Measurements from ENCODE around the gene RHOJ.
"Not testable (repeated sequence)": the region's sequence is repeated elsewhere in the genome, so short reads cannot be mapped to it uniquely, and the experiment has no call there.

The RHOJ gene

GRCh38 chr14:63204407-63205043, at the start of gene RHOJ:
Gene RHOJ (plus strand): TSS chr14:63204443. CDS start chr14:63204870, 427 bp downstream.
- TF ChIP-seq CTCF (IDR thresholded peaks at IDR 0.05; ENCODE audit: insufficient read depth, low read depth, low read length, missing control alignments), result no peak
- no peak for DNase-seq (ENCODE audit: low read depth)
- no peak within 1 kb of the TSS for H3K4me3 ChIP-seq (ENCODE audit: low read depth, low read length)

DNA sequence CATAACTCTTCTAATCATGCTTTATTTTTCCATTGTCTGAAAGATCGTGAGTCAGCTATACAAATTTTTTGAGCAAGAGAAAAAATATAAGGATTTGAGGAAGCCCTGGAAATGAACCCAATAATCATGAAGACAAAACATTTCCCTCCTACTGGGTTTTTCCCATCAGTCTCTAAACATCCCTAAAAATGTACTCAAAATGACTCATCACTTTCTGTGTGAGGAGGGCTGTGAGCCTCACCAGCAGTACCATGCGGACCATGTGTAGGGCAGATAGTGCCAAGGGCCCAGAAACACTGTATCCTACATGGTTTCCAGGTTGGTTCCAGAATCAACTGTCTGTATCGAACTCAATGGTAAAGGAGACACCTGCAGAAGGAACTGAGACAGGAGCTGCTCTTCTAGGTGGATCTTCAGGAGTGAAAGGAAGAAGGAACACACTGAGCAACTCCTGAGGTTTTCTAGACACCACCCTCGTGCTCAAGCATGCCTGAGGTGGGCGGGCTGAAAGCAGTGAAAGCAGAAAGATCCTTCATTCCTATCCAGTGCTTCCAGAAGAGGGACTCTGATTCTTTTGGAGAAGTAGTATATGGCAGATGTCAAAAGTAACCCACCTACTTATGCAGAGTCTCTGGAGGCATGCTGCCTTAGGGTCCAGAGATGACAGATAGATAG, 48.6 kb upstream of the RHOJ start:
- no peak for TF ChIP-seq CTCF (IDR thresholded peaks at IDR 0.05; ENCODE audit: insufficient read depth, low read depth, low read length, missing control alignments)
- H3K4me3 ChIP-seq (ENCODE audit: low read depth, low read length), result no peak overlapping the region
- DNase-seq (ENCODE audit: low read depth), result no peak

DNA sequence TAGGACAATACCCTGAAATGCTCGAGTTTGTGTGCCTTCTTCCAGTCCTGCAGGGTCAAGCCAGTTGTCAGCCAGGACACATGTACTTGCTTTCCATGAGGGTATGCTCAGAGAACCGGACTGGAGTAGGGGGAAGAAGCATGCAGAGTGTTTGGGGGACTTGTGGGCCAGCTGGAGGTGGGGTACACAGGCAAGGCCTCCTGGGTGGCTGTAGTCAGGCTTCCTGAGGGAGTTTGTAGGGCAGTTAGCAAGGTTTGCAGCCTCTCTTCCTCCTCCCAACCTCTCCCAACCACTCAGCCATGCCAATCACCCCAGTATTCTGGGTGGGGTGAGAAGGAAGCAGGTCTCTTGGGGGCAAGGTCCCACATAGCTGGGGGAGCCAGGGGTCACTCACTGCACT, 47.0 kb upstream of the RHOJ start:
- DNase-seq (ENCODE audit: low read depth), result no peak
- TF ChIP-seq CTCF (IDR thresholded peaks at IDR 0.05; ENCODE audit: insufficient read depth, low read depth, low read length, missing control alignments), result no peak
- H3K4me3 ChIP-seq (ENCODE audit: low read depth, low read length), result no peak overlapping the region

- no peak for DNase-seq (ENCODE audit: low read depth)
- no peak overlapping the region for H3K4me3 ChIP-seq (ENCODE audit: low read depth, low read length)
- no peak for TF ChIP-seq CTCF (IDR thresholded peaks at IDR 0.05; ENCODE audit: insufficient read depth, low read depth, low read length, missing control alignments)
These were observed 40.9 kb upstream of the RHOJ start for GRCh38 chr14:63163306-63163705.

GRCh38 chr14:63164108-63164683, 40.0 kb upstream of the RHOJ start:
- no peak overlapping the region for H3K4me3 ChIP-seq (ENCODE audit: low read depth, low read length)
- no peak for DNase-seq (ENCODE audit: low read depth)
- no peak for TF ChIP-seq CTCF (IDR thresholded peaks at IDR 0.05; ENCODE audit: insufficient read depth, low read depth, low read length, missing control alignments)

DNA sequence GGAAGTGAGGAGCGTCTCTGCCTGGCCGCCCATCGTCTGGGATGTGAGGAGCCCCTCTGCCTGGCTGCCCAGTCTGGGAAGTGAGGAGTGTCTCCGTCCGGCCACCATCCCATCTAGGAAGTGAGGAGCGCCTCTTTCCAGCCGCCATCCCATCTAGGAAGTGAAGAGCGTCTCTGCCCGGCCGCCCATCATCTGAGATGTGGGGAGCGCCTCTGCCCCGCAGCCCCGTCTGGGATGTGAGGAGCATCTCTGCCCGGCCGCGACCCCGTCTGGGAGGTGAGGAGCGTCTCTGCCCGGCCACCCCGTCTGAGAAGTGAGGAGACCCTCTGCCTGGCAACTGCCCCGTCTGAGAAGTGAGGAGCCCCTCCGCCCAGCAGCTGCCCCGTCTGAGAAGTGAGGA, 39.0 kb upstream of the RHOJ start:
- DNase-seq (ENCODE audit: low read depth); H3K4me3 ChIP-seq (ENCODE audit: low read depth, low read length): not testable (repeated sequence)

GRCh38 chr14:63167044-63167443, 37.2 kb upstream of the RHOJ start:
- no peak for DNase-seq (ENCODE audit: low read depth)

More at GRCh38 chr14:63167044-63167443, 37.2 kb upstream of the RHOJ start:
- no peak overlapping the region for H3K4me3 ChIP-seq (ENCODE audit: low read depth, low read length)
- TF ChIP-seq CTCF (IDR thresholded peaks at IDR 0.05; ENCODE audit: insufficient read depth, low read depth, low read length, missing control alignments), result no peak

All from GM12865 (cell line).